Hematopoietic multipotent progenitor cell treated with erythropoietin and hydrocortisone succinate and interleukin-3 and kit ligand, for 15 days (in vitro differentiated cells): ENCODE data around the gene CD8B.
"Not testable (repeated sequence)": the region's sequence is repeated elsewhere in the genome, so short reads cannot be mapped to it uniquely, and the experiment has no call there.

ENCODE experiments used
- DNase-seq: peaks from one replicate; pipeline ENCODE4 v3.0.0-alpha.2; 2015; ENCODE audit warnings: low spot score

The CD8B gene

GRCh38 chr2:86835548-86835889, 26.2 kb downstream of the CD8B start:
- not testable (repeated sequence) for DNase-seq

GRCh38 chr2:86833315-86833714, 28.4 kb downstream of the CD8B start:
- no peak for DNase-seq

GRCh38 chr2:86832334-86833096, 29.2 kb downstream of the CD8B start:
- no peak for DNase-seq

GRCh38 chr2:86831537-86831936, 30.1 kb downstream of the CD8B start:
- no peak for DNase-seq

- no peak for DNase-seq
Observed at GRCh38 chr2:86826951-86827350, 34.7 kb downstream of the CD8B start.

GRCh38 chr2:86825693-86826381, 35.8 kb downstream of the CD8B start:
- no peak for DNase-seq

GRCh38 chr2:86825036-86825692, 36.5 kb downstream of the CD8B start:
- DNase-seq: no peak

GRCh38 chr2:86822668-86823345, 38.9 kb downstream of the CD8B start:
- DNase-seq: no peak

- DNase-seq: no peak
Observed at GRCh38 chr2:86821842-86822241, 39.8 kb downstream of the CD8B start.

GRCh38 chr2:86821306-86821705, 40.4 kb downstream of the CD8B start:
- DNase-seq: no peak

GRCh38 chr2:86818957-86819356, 42.7 kb downstream of the CD8B start:
- no peak for DNase-seq

GRCh38 chr2:86818114-86818801, 43.4 kb downstream of the CD8B start:
- DNase-seq: no peak

GRCh38 chr2:86815611-86816010, 46.1 kb downstream of the CD8B start:
- no peak for DNase-seq

- DNase-seq: no peak
Observed at GRCh38 chr2:86809481-86810121, 52.1 kb downstream of the CD8B start.

- DNase-seq: peak; percentile 87
Observed at GRCh38 chr2:86808315-86809161, 53.1 kb downstream of the CD8B start.

- DNase-seq: no peak
Observed at GRCh38 chr2:86807468-86808275, 54.0 kb downstream of the CD8B start.

- DNase-seq: no peak
Observed at GRCh38 chr2:86807133-86807467, 54.6 kb downstream of the CD8B start.

- no peak for DNase-seq
Observed at GRCh38 chr2:86806059-86806857, 55.4 kb downstream of the CD8B start.
